Nephron (organoid): ENCODE measurements around the gene SOX12.
"Not testable (repeated sequence)": the region's sequence is repeated elsewhere in the genome, so short reads cannot be mapped to it uniquely, and the experiment has no call there.

Experiments
- H3K27ac Mint-ChIP-seq, 3 experiments: 2 replicates each; pipeline ENCODE4 v1.8.0; 2020; ENCODE audit warnings: mixed read lengths in 3 of 3, mild to moderate bottlenecking in 2 of 3, moderate library complexity in 1 of 3
- H3K27me3 Mint-ChIP-seq: 2 replicates; pipeline ENCODE4 v1.8.0; 2021; ENCODE audit warnings: low read depth, mild to moderate bottlenecking, moderate library complexity, mixed read lengths
- H3K36me3 Mint-ChIP-seq: 2 replicates; pipeline ENCODE4 v1.8.0; 2020; ENCODE audit warnings: low read depth, mixed read lengths
- H3K4me1 Mint-ChIP-seq: 2 replicates; pipeline ENCODE4 v1.8.0; 2020; ENCODE audit warnings: mixed read lengths
- H3K4me3 Mint-ChIP-seq, 3 experiments: 2 replicates each; pipeline ENCODE4 v1.8.0; 2020; ENCODE audit warnings: mild to moderate bottlenecking in 3 of 3, mixed read lengths in 3 of 3, moderate library complexity in 2 of 3
- H3K9me3 Mint-ChIP-seq: 2 replicates; pipeline ENCODE4 v1.8.0; 2020; ENCODE audit warnings: mixed read lengths
- TF ChIP-seq, protein P1 (sequence below), 3 experiments: fragments of 200-600 bp; sonication (generic); IDR thresholded peaks; one replicate each; pipeline ENCODE4 v1.5.0; 2021; ENCODE audit warnings: antibody characterized with exemption in 3 of 3; ENCODE audit not compliant: unreplicated experiment in 3 of 3

The SOX12 gene

DNA sequence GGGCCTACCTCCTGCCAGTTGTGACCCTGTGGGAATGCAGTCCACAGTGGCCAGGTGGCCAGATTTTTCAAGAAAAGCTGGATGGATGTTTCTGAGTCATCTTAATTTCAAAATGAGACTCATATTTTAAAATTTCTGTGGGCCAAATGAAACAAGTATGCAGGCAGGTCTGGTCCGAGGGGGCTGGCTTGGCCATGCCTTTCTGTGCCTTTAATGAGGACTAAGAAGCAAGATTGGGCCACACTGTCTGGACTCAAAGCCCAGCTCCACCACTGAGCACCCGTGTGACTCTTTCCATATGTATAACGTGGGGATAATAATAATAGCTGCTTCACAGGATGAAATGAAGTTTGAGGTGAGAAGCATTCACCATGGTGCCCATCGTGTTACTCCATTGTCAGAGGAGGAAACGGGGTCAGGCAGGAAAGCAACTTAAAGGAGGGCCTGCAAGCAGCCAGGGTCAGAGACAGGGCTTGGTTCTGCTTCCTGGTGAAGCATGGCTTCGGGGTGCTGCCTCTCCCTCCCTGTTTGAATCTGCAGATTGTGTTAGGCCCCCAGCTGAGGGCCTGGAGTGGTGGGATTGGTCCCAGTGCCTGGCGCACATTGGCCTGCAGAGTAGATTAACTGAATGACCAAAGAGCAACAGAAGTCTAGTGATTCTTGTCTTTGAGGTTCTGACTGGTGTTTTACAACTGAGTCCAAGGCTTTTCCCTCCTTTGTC lies 3.8 kb downstream of the SOX12 start:
- peak overlapping the region; percentile 40 to 94 (median 43) for H3K27ac Mint-ChIP-seq
- H3K9me3 Mint-ChIP-seq, result no peaks in the 10 kb centered on the region
- no peaks in the 10 kb centered on the region for H3K27me3 Mint-ChIP-seq
- H3K4me3 Mint-ChIP-seq, result peak overlapping the region; percentile 89 to 96 (median 95)
- H3K36me3 Mint-ChIP-seq, result peaks cover 30% of the 10 kb centered on the region
- TF ChIP-seq, protein P1, sequence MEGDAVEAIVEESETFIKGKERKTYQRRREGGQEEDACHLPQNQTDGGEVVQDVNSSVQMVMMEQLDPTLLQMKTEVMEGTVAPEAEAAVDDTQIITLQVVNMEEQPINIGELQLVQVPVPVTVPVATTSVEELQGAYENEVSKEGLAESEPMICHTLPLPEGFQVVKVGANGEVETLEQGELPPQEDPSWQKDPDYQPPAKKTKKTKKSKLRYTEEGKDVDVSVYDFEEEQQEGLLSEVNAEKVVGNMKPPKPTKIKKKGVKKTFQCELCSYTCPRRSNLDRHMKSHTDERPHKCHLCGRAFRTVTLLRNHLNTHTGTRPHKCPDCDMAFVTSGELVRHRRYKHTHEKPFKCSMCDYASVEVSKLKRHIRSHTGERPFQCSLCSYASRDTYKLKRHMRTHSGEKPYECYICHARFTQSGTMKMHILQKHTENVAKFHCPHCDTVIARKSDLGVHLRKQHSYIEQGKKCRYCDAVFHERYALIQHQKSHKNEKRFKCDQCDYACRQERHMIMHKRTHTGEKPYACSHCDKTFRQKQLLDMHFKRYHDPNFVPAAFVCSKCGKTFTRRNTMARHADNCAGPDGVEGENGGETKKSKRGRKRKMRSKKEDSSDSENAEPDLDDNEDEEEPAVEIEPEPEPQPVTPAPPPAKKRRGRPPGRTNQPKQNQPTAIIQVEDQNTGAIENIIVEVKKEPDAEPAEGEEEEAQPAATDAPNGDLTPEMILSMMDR (IDR thresholded peaks at IDR 0.05; ENCODE audit: unreplicated experiment in 3 of 3), result no peak
- H3K4me1 Mint-ChIP-seq, result peaks cover 37% of the 10 kb centered on the region

DNA sequence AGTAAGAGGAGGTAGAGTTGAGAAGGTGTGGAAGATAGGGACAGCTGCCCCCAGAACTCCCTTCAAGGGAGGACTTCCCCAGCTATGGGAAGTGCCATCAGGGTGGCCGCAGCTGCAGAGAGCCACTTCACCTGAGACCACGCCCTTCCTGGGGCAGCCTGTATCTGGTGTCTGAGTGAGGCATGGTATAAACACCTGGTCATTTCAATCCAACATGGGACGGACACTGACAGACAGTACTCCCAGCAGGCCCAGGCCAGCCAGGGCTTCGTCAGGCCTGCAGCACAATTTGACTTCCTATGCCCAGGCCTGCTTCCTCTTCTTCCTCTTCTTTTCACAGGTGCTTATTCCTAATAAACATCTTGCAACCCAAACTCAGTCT lies 4.5 kb downstream of the SOX12 start:
- TF ChIP-seq, protein P1 (IDR thresholded peaks at IDR 0.05; ENCODE audit: unreplicated experiment in 3 of 3), result no peak
- H3K36me3 Mint-ChIP-seq, result peaks cover 35% of the 10 kb centered on the region

DNA sequence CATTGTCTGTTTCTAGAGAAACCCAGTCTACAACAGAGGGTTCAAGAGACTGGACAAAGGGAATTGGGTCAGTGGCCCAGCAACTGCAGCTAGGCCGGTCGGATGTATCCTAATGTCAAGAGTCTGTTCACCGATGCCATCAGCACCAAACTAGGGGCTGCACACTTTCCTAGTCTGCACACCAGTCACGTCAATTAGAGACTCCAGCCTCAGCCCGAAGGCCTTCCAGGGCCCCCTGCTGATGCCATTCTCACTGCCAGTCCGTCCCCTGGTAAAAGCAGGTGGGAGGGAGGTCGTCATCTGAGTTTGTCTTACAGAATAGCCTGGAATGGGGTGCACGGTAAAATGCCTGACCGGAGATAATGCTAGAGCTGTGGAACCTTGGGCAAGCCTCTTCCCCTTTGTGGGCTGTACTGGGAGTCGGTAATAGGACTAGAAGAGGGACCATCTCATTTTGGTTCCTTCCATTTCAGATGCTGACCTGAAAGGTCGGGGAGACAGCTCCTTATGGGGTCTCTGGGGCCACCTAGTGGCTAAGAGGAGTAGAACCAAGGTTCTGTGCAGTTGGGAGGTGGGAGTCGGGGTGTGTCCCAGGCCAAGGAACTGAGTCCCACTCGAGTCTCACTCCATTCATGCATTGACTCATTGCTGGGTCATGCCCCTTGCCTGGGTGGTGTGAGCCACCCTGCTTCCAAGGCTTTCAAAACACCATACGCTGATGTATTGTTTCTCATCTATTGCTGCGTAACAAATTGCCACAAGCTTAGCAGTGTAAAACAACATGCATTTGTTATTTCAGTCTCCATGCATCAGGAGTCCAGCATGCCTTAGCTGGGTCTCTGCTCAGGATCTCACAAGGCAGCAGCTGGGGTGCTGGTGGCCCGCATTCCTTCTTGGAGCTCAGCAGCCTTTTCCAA lies 5.1 kb downstream of the SOX12 start:
- Mint-ChIP-seq H3K4me1 (peaks cover 41% of the 10 kb centered on the region), H3K27me3 (no peaks in the 10 kb centered on the region), H3K9me3 (no peaks in the 10 kb centered on the region), H3K36me3 (peaks cover 39% of the 10 kb centered on the region), H3K27ac (peak overlapping the region; percentile 59 to 94 (median 88)), H3K4me3 (peak overlapping the region; percentile 75 to 95 (median 83))
- TF ChIP-seq, protein P1 (IDR thresholded peaks at IDR 0.05; ENCODE audit: unreplicated experiment in 3 of 3), result peak; percentile 82 to 87 (median 84)

More for the DNA sequence above, 4.5 kb downstream of the SOX12 start:
- Mint-ChIP-seq H3K27ac (peak overlapping the region; percentile 59 to 94 (median 88)), H3K4me1 (peaks cover 41% of the 10 kb centered on the region), H3K4me3 (peak overlapping the region; percentile 89 to 96 (median 95)), H3K27me3 (no peaks in the 10 kb centered on the region), H3K9me3 (no peaks in the 10 kb centered on the region)

DNA sequence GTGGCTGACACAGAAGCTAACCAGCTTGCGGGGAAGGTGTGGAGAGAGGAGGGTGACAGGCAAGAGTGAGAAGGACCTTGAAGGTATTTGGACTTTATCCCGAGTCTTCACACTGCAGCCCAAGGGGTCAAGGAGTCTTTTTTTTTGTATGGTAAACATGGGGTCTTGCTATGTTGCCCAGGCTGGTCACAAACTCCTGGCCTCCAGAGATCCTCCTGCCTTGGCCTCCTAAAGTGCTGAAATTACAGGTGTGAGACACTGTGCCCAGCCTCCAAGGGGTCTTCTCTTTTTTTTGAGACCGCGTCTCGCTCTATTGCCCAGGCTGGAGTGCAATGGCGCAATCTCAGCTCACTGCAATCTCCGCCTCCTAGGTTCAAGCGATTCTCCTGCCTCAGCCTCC lies 9.2 kb downstream of the SOX12 start:
- peaks cover 27% of the 10 kb centered on the region for H3K36me3 Mint-ChIP-seq
- H3K4me3 Mint-ChIP-seq, result no peak overlapping the region
- H3K27ac Mint-ChIP-seq, result peak overlapping the region in 2 of 3 experiments; percentile 12 to 53
- peaks cover 20% of the 10 kb centered on the region for H3K4me1 Mint-ChIP-seq
- peaks cover 3% of the 10 kb centered on the region for H3K27me3 Mint-ChIP-seq
- no peaks in the 10 kb centered on the region for H3K9me3 Mint-ChIP-seq
- TF ChIP-seq, protein P1 (IDR thresholded peaks at IDR 0.05; ENCODE audit: unreplicated experiment in 3 of 3), result no peak

DNA sequence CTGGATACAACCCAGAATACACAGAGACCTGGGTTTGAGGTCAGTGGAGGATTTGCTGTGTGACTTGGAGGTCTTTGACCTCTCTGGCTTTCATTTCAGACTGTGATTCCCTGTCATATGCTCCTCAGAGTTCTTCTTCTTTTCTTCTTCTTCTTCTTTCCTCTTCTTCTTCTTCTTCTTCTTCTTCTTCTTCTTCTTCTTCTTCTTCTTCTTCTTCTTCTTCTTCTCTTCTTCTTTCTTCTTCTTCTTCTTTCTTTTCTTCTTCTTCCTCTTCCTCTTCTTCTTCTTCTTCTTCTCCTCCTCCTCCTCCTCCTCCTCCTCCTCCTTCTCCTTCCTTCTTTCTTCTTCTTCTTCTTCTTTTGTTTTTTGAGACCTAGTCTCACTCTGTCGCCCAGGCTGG lies 10.7 kb downstream of the SOX12 start:
- not testable (repeated sequence) for H3K27ac Mint-ChIP-seq, H3K27me3 Mint-ChIP-seq, H3K4me3 Mint-ChIP-seq, H3K9me3 Mint-ChIP-seq, H3K4me1 Mint-ChIP-seq
- peaks cover 20% of the 10 kb centered on the region for H3K36me3 Mint-ChIP-seq

DNA sequence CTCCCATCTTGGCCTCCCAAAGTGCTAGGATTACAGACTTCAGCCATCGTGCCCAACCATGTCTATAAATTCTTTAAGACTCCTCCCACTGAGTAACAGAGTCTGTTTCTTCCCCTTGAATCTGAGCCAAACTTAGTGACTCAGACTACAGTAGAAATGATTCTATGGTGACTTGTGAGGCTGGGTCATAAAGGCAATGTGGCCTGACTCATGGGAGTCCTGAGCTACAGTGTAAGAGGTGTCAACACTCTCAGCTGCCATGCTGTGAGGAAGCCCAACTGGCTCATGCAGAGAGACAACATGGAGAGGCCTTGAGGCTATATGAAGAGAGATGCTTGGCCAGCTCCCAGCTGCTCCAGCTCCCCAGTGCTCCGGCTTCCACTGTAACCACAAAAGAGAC lies 16.3 kb downstream of the SOX12 start:
- no peak overlapping the region for H3K27ac Mint-ChIP-seq
- no peak overlapping the region for H3K4me3 Mint-ChIP-seq
- H3K9me3 Mint-ChIP-seq, result no peaks in the 10 kb centered on the region
- H3K27me3 Mint-ChIP-seq, result no peaks in the 10 kb centered on the region
- TF ChIP-seq, protein P1 (IDR thresholded peaks at IDR 0.05; ENCODE audit: unreplicated experiment in 3 of 3), result no peak
- H3K36me3 Mint-ChIP-seq, result peaks cover 18% of the 10 kb centered on the region
- H3K4me1 Mint-ChIP-seq, result no peaks in the 10 kb centered on the region
